Left ventricle myocardium inferior (tissue), 1 donor: ENCODE data around the gene DAB2IP. TPM values are rescaled to one million over a fixed set of nuclear protein-coding genes. Genes with fewer than 3 reads are reported as not detected.

Source experiments
- DNase-seq: peaks from one replicate; pipeline ENCODE4 v3.0.0-alpha.2; 2020
- H3K27ac ChIP-seq: fragments of 200-600 bp; replicated peaks from 2 replicates; pipeline ENCODE4 v1.8.0; 2021
- H3K27me3 ChIP-seq: fragments of 200-600 bp; 2 replicates; pipeline ENCODE4 v1.8.0; 2021; ENCODE audit warnings: low read depth
- H3K36me3 ChIP-seq: fragments of 200-600 bp; 2 replicates; pipeline ENCODE4 v1.8.0; 2021
- H3K4me1 ChIP-seq: fragments of 200-600 bp; 2 replicates; pipeline ENCODE4 v1.8.0; 2021
- H3K4me3 ChIP-seq: fragments of 200-600 bp; 2 replicates; pipeline ENCODE4 v1.8.0; 2021; ENCODE audit warnings: mild to moderate bottlenecking, moderate library complexity
- H3K9me3 ChIP-seq: fragments of 200-600 bp; replicated peaks from 2 replicates; pipeline ENCODE4 v1.8.0; 2021
- CTCF ChIP-seq: fragments of 200-600 bp; IDR thresholded peaks from 2 replicates; pipeline ENCODE4 v1.8.0; 2021; ENCODE audit warnings: antibody characterized with exemption, mild to moderate bottlenecking, borderline replicate concordance
- intact Hi-C: fragments of 100-400 bp; cut with micrococcal nuclease; formaldehyde crosslinking; loops from one replicate; pipeline ENCODE4 v1.11.0; 2022
- total RNA-seq: library from RNA; stranded (reverse); fragmentation: NEBNext Ultra II Directional; extraction: Animal tissue kit (Norgen Biotek cat#: 25700); gene quantifications from one replicate; pipeline ENCODE4 v1.2.1, GENCODE V29; 2021
- donor health status: DM: no; HTN: yes; CAD: no; lungs with severe emphysema.

The DAB2IP gene
- total RNA-seq, 1 donor from 2014 or later = 50.7 TPM

DNA sequence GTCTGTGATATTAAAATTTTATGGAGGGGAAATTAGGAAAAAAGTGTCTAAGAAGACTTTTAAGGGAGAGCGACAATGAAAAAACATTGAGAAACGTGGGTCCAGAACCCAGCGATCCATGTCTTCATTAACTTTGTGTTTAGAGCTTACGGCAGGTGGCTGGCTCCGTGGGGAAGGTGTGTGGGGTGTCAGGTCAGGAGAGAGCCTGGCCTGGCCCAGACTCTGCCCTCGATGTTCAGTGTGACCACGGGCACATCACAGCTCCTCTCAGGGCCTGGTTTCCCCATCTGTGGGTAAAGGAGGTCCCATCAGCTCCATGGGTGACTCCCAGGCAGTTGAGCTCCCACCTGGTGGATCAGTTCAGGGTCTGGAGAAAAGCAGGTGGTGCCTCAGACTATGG, 22.1 kb downstream of the DAB2IP start:
- no peak for DNase-seq

DNA sequence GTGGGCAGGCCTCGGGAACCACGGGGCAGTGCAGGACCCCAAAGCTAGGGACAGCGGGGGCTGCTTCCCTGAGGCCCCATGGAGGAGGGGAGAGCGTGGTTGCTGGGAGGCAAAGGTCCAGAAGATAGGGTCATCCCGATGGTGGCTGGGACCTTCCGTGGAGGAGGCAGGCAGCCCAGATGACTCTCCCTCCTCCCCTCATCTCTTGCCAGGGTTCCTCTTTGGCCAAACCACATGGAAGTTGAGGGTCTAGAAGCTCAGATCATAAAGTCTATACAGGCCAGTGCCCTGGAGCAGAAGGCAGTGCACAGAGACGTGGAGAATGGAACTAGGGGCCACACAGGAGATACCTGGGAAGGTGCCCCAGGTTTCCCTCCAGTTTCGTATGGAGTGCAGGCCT, 22.6 kb downstream of the DAB2IP start:
- no peaks in the 10 kb centered on the region for H3K27me3 ChIP-seq
- DNase-seq = no peak
- no peak for TF ChIP-seq CTCF
- peaks cover 7% of the 10 kb centered on the region for H3K9me3 ChIP-seq
- peaks cover 14% of the 10 kb centered on the region for H3K36me3 ChIP-seq
- intact Hi-C loops = no loop called here
- no peak overlapping the region for H3K4me3 ChIP-seq
- no peak overlapping the region for H3K27ac ChIP-seq
- peaks cover 83% of the 10 kb centered on the region for H3K4me1 ChIP-seq

More for the DNA sequence above, 22.1 kb downstream of the DAB2IP start:
- Histone ChIP-seq H3K27ac (peak overlapping the region; percentile 20), H3K4me1 (peaks cover 87% of the 10 kb centered on the region), H3K36me3 (peaks cover 9% of the 10 kb centered on the region), H3K4me3 (no peak overlapping the region), H3K27me3 (no peaks in the 10 kb centered on the region), H3K9me3 (peaks cover 7% of the 10 kb centered on the region)
- no peak for TF ChIP-seq CTCF
- intact Hi-C loops = no loop called here

DNA sequence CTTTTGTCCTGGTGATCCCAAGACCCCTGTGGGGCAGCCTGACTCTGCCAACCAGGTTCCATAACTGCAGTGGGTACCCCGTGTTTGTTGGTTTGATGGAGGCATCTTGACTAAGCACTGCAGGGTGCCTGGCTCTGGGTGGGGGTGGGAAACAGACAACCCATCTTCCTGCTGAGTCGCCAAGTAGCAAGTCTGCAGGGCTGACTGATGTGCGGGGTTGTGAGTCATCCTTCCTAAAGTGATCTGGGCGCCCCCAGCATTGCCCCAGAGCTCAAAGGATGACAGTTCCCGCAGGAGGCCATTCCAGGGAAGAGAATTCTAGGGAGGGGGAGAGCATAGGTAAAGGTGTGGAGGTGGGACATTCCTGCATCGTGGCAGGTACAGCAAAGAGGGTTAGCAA, 23.5 kb downstream of the DAB2IP start:
- TF ChIP-seq CTCF = no peak
- Histone ChIP-seq H3K27me3 (no peaks in the 10 kb centered on the region), H3K27ac (peak overlapping the region; percentile 53), H3K4me1 (peaks cover 77% of the 10 kb centered on the region), H3K36me3 (peaks cover 20% of the 10 kb centered on the region), H3K4me3 (no peak overlapping the region), H3K9me3 (peaks cover 6% of the 10 kb centered on the region)
- DNase-seq = no peak
- intact Hi-C loops = no loop called here

- Histone ChIP-seq H3K9me3 (peaks cover 1% of the 10 kb centered on the region), H3K27ac (peak overlapping the region; percentile 53), H3K4me1 (peaks cover 74% of the 10 kb centered on the region), H3K36me3 (peaks cover 20% of the 10 kb centered on the region), H3K27me3 (no peaks in the 10 kb centered on the region), H3K4me3 (no peak overlapping the region)
- no peak for TF ChIP-seq CTCF
- no peak for DNase-seq
- intact Hi-C loops = no loop called here
These were observed 23.9 kb downstream of the DAB2IP start for GRCh38 chr9:121675381-121675780.

- Histone ChIP-seq H3K27ac (peak overlapping the region; percentile 53), H3K27me3 (no peaks in the 10 kb centered on the region), H3K9me3 (no peaks in the 10 kb centered on the region), H3K4me1 (peaks cover 66% of the 10 kb centered on the region), H3K4me3 (no peak overlapping the region), H3K36me3 (peaks cover 22% of the 10 kb centered on the region)
- peak; percentile 54 for DNase-seq
- TF ChIP-seq CTCF = no peak
- intact Hi-C loops = no loop called here
These were observed 24.8 kb downstream of the DAB2IP start for GRCh38 chr9:121675969-121676822.
